ENCODE measurements around the gene UBE2G2.
A peak's percentile ranks its signal among the peaks of the same experiment; 100 is the strongest.

UBE2G2 gene

GRCh38 chr21:44755227-44755626, 46.4 kb downstream of the UBE2G2 start:
- no peak overlapping the region for H3K4me3 ChIP-seq (ENCODE audit: low read depth, low read length)
- peak; percentile 84 for DNase-seq (ENCODE audit: low read depth)
- peak; percentile 43 for TF ChIP-seq CTCF (conservative IDR thresholded peaks at IDR 0.05; ENCODE audit: low read depth, low read length)

DNA sequence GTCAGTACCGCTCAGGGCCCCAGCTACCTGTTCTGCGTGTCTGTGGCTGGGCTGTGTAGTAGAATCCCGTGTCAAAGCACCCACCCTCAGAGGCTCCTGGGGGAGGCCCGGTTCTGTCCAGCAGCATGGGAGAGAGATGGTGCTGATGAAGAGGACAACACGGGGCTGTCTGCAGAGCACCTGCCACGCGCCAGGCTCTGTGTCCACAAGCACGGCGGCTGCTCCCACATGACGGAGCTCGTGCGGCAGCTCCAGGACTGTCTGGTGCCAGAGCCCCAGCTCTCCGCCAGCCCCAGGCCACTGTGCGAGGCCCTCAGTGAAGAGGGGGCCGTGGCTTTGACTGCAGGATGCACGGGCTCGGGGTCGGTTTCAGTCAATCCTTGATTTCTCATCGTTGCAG, 48.3 kb downstream of the UBE2G2 start:
- DNase-seq (ENCODE audit: low read depth): no peak
- TF ChIP-seq CTCF (conservative IDR thresholded peaks at IDR 0.05; ENCODE audit: low read depth, low read length): no peak
- no peak overlapping the region for H3K4me3 ChIP-seq (ENCODE audit: low read depth, low read length)

DNA sequence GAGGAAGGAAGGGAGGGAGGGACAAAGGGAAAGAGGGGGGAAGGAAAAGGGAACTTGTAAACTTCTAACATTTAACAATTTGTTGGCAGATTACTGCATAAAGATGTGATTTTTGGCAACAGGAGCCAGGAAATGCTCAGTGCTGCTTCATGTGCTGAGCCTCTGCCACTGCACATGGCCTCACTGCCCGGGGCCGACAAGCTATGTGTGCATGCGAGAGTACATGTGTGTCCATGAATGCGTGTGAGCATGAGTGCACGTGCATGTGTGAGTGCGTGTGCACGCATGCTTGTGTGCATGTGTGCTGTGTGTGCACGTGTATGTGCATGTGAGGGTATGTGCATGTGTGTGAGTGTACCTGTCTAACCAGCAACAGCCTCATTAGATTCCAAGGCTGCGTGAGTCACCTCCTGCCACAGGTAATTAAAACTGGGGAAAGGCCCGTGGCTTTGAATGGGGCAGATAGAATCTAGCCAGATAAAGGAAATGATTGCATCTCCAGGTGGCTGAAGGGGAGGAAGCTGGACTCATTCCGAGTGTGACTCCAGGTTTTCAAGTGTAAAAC, 48.9 kb downstream of the UBE2G2 start:
- TF ChIP-seq CTCF (conservative IDR thresholded peaks at IDR 0.05; ENCODE audit: low read depth, low read length): peak; percentile 27
- peak; percentile 14 for DNase-seq (ENCODE audit: low read depth)
- H3K4me3 ChIP-seq (ENCODE audit: low read depth, low read length): no peak overlapping the region

GRCh38 chr21:44751799-44752636, 49.6 kb downstream of the UBE2G2 start:
- no peak overlapping the region for H3K4me3 ChIP-seq (ENCODE audit: low read depth, low read length)
- no peak for DNase-seq (ENCODE audit: low read depth)
- no peak for TF ChIP-seq CTCF (conservative IDR thresholded peaks at IDR 0.05; ENCODE audit: low read depth, low read length)

GRCh38 chr21:44751186-44751798, 50.3 kb downstream of the UBE2G2 start:
- TF ChIP-seq CTCF (conservative IDR thresholded peaks at IDR 0.05; ENCODE audit: low read depth, low read length): no peak
- DNase-seq (ENCODE audit: low read depth): no peak
- no peak overlapping the region for H3K4me3 ChIP-seq (ENCODE audit: low read depth, low read length)

GRCh38 chr21:44750675-44751025, 51.0 kb downstream of the UBE2G2 start:
- H3K4me3 ChIP-seq (ENCODE audit: low read depth, low read length): no peak overlapping the region
- no peak for TF ChIP-seq CTCF (conservative IDR thresholded peaks at IDR 0.05; ENCODE audit: low read depth, low read length)
- DNase-seq (ENCODE audit: low read depth): no peak
